CD14-positive monocyte (primary cell): Measurements from ENCODE around the gene ADGRF5. TPM values are rescaled to one million over a fixed set of nuclear protein-coding genes. Genes with fewer than 3 reads are reported as not detected.

Source experiments
- DNase-seq, 3 donors: peaks; one replicate each; pipeline ENCODE4 v3.0.0-alpha.2; 2011 to 2022
- H2AFZ ChIP-seq: 2 replicates; pipeline ENCODE4 v1.6.0; 2012; ENCODE audit warnings: mild to moderate bottlenecking, low read depth, low read length, inconsistent platforms; ENCODE audit not compliant: insufficient read depth, poor library complexity, severe bottlenecking
- H3K27ac ChIP-seq, 2 donors: 1 replicate in 1 of 2; 2 replicates in 1 of 2; pipeline ENCODE4 v1.5.1; 2012 to 2013; ENCODE audit warnings: low read length in 2 of 2, control low read depth in 1 of 2, inconsistent platforms in 1 of 2, low read depth in 1 of 2, mild to moderate bottlenecking in 1 of 2
- H3K27me3 ChIP-seq, 2 donors: one replicate each; pipeline versions ENCODE4 v1.6.0 to v1.6.1; 2011 to 2013; ENCODE audit warnings: low read length in 2 of 2; ENCODE audit not compliant: control insufficient read depth in 2 of 2, insufficient read depth in 2 of 2
- H3K36me3 ChIP-seq, 2 donors: replicated peaks in 1 of 2; 1 replicate in 1 of 2; 2 replicates in 1 of 2; pipeline versions ENCODE4 v1.5.1 to v1.6.1; 2012 to 2013; ENCODE audit warnings: low read length in 2 of 2, control low read depth in 1 of 2, inconsistent platforms in 1 of 2, mild to moderate bottlenecking in 1 of 2; ENCODE audit not compliant: insufficient read depth in 2 of 2, control insufficient read depth in 1 of 2
- H3K4me1 ChIP-seq, 2 donors: 1 replicate in 1 of 2; 2 replicates in 1 of 2; pipeline versions ENCODE4 v1.5.1 to v1.6.1; 2012 to 2013; ENCODE audit warnings: low read length in 2 of 2, control low read depth in 1 of 2, inconsistent platforms in 1 of 2, mild to moderate bottlenecking in 1 of 2, moderate library complexity in 1 of 2; ENCODE audit not compliant: insufficient read depth in 2 of 2, control insufficient read depth in 1 of 2
- H3K4me2 ChIP-seq: replicated peaks from 2 replicates; pipeline ENCODE3; 2012; ENCODE audit warnings: low read length, moderate library complexity, mild to moderate bottlenecking; ENCODE audit not compliant: poor library complexity, severe bottlenecking; ENCODE audit errors: extremely low read depth
- H3K4me3 ChIP-seq, 3 experiments: fragments of 200-600 bp in 1 of 3; sonication (generic) in 1 of 3; replicated peaks in 1 of 3; 1 replicate in 2 of 3; 2 replicates in 1 of 3; pipeline ENCODE4 v1.5.1; 2011 to 2013; ENCODE audit warnings: low read length in 3 of 3, mild to moderate bottlenecking in 3 of 3, control low read depth in 2 of 3, low read depth in 2 of 3, inconsistent platforms in 1 of 3, moderate library complexity in 1 of 3
- H3K79me2 ChIP-seq: 2 replicates; pipeline ENCODE4 v1.6.0; 2012; ENCODE audit warnings: mild to moderate bottlenecking, control low read depth, inconsistent platforms, low read length, moderate library complexity; ENCODE audit not compliant: insufficient read depth
- H3K9ac ChIP-seq: 2 replicates; pipeline ENCODE4 v1.6.0; 2017; ENCODE audit warnings: low read length, mild to moderate bottlenecking; ENCODE audit not compliant: insufficient read depth, poor library complexity, severe bottlenecking
- H3K9me3 ChIP-seq, 2 donors: replicated peaks in 1 of 2; 1 replicate in 1 of 2; 2 replicates in 1 of 2; pipeline versions ENCODE4 v1.5.1 to v1.6.1; 2012 to 2013; ENCODE audit warnings: low read length in 2 of 2, control low read depth in 1 of 2; ENCODE audit not compliant: control insufficient read depth in 1 of 2, insufficient read depth in 1 of 2
- H4K20me1 ChIP-seq: 2 replicates; pipeline ENCODE4 v1.6.0; 2012; ENCODE audit warnings: mild to moderate bottlenecking, low read length, control low read depth, moderate library complexity; ENCODE audit not compliant: insufficient read depth
- H3K27ac Mint-ChIP-seq, 7 donors: one replicate each; pipeline ENCODE4 v1.8.0; 2020; ENCODE audit warnings: mild to moderate bottlenecking in 7 of 7, mixed read lengths in 7 of 7, moderate library complexity in 6 of 7, inconsistent platforms in 2 of 7
- H3K27me3 Mint-ChIP-seq, 3 donors: one replicate each; pipeline ENCODE4 v1.8.0; 2021 to 2022; ENCODE audit warnings: low read depth in 3 of 3, mild to moderate bottlenecking in 3 of 3, mixed read lengths in 3 of 3, moderate library complexity in 3 of 3, inconsistent platforms in 1 of 3
- H3K36me3 Mint-ChIP-seq, 2 donors: one replicate each; pipeline ENCODE4 v1.8.0; 2020; ENCODE audit warnings: mixed read lengths in 2 of 2, inconsistent platforms in 1 of 2, mild to moderate bottlenecking in 1 of 2
- H3K4me1 Mint-ChIP-seq: one replicate; pipeline ENCODE4 v1.8.0; 2020; ENCODE audit warnings: mild to moderate bottlenecking, mixed read lengths
- H3K4me3 Mint-ChIP-seq, 2 donors: one replicate each; pipeline ENCODE4 v1.8.0; 2020; ENCODE audit warnings: mild to moderate bottlenecking in 2 of 2, mixed read lengths in 2 of 2, moderate library complexity in 1 of 2
- H3K9me3 Mint-ChIP-seq, 7 donors: one replicate each; pipeline ENCODE4 v1.8.0; 2020 to 2022; ENCODE audit warnings: mixed read lengths in 7 of 7, mild to moderate bottlenecking in 6 of 7, moderate library complexity in 6 of 7, inconsistent platforms in 2 of 7
- WGBS: methylation state at CpG from one replicate; pipeline ENCODE4 v1.1.5; 2013; ENCODE audit warnings: missing lambda C conversion rate; ENCODE audit not compliant: insufficient coverage; 5-methylcytosine and 5-hydroxymethylcytosine counted together
- intact Hi-C, 2 donors: fragments of 100-400 bp; cut with micrococcal nuclease; formaldehyde crosslinking; loops; one replicate each; pipeline versions ENCODE4 v1.15.0 to v1.15.1; 2023
- polyA plus RNA-seq, 3 donors: library from polyadenylated mRNA; depleted of rRNA in 1 of 3; unstranded in 2 of 3; stranded (reverse) in 1 of 3; fragments of 300-500 nt in 2 of 3; fragments of >200 nt in 1 of 3; fragmentation: Illumina TruSeq in 2 of 3; gene quantifications; 1 replicate in 2 of 3; 2 replicates in 1 of 3; pipeline ENCODE4 v1.2.3, GENCODE V29; 2012 to 2021
- TF ChIP-seq, protein P1 (sequence below): fragments of 200-600 bp; IDR thresholded peaks from one replicate; pipeline ENCODE4 v1.8.0; 2022; ENCODE audit warnings: antibody characterized with exemption, mild to moderate bottlenecking

ADGRF5 gene
- polyA plus RNA-seq, 3 donors: not detected

DNA sequence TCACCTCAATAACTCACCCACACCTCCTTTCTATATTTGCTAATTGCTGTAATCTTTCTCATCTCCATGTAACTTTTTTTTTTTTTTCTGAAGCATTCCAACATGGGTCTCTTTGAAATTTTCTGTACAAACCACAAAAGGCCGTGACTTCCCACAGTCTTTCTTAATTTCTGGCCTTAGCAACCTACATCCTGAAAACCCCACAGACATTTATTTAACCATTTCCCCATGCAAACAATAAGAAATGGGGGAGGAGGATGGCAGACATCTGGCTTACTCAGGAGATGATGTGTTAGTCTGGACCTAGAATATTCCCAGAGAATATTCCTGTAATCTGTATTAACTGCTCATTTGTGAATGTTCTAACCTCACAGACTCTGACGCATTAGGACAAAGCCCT, 70.9 kb downstream of the ADGRF5 start:
- no peak overlapping the region for H3K4me3 Mint-ChIP-seq
- 100% methylated on average over 1 of the region's 2 CpGs for WGBS
- Histone ChIP-seq H3K79me2 (no peaks in the 10 kb centered on the region), H3K4me3 (no peak overlapping the region), H4K20me1 (no peaks in the 10 kb centered on the region), H3K9me3 (no peaks in the 10 kb centered on the region), H3K36me3 (no peaks in the 10 kb centered on the region), H2AFZ (no peak overlapping the region), H3K4me1 (peaks cover 5 to 7% of the 10 kb centered on the region in 2 donors), H3K27ac (no peak overlapping the region), H3K9ac (no peak overlapping the region), H3K4me2 (no peak overlapping the region), H3K27me3 (no peaks in the 10 kb centered on the region)
- H3K27ac Mint-ChIP-seq: no peak overlapping the region
- peaks cover 0 to 6% (median 2%) of the 10 kb centered on the region in 3 donors for H3K27me3 Mint-ChIP-seq
- TF ChIP-seq, protein P1, sequence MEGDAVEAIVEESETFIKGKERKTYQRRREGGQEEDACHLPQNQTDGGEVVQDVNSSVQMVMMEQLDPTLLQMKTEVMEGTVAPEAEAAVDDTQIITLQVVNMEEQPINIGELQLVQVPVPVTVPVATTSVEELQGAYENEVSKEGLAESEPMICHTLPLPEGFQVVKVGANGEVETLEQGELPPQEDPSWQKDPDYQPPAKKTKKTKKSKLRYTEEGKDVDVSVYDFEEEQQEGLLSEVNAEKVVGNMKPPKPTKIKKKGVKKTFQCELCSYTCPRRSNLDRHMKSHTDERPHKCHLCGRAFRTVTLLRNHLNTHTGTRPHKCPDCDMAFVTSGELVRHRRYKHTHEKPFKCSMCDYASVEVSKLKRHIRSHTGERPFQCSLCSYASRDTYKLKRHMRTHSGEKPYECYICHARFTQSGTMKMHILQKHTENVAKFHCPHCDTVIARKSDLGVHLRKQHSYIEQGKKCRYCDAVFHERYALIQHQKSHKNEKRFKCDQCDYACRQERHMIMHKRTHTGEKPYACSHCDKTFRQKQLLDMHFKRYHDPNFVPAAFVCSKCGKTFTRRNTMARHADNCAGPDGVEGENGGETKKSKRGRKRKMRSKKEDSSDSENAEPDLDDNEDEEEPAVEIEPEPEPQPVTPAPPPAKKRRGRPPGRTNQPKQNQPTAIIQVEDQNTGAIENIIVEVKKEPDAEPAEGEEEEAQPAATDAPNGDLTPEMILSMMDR: no peak
- H3K9me3 Mint-ChIP-seq: no peaks in the 10 kb centered on the region
- H3K4me1 Mint-ChIP-seq: peaks cover 12% of the 10 kb centered on the region
- no peaks in the 10 kb centered on the region for H3K36me3 Mint-ChIP-seq
- no peak for DNase-seq
- intact Hi-C loops: loop anchor here in 1 of 2 donors (10.0 kb wide), 1 partner anchor 454 kb away; the partner anchor contains the start of gene TNFRSF21

DNA sequence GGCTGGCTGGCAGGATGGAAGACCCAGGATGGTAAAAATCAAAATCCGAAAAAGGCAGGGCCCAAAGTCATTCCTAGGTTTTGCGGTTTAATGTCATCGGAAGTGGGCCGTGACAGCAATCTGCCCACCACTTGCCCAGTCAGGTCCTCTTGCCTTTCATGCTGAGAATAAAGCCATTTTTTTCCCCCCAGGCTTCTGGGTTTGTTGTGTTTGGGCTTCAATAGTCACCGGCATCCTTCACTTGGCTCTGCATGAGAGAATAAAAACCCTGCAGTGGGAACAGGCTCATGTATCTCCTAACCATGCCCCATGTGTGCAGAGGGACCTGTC, 72.4 kb downstream of the ADGRF5 start:
- peak overlapping the region; percentile 63 for H2AFZ ChIP-seq
- no peaks in the 10 kb centered on the region for H3K9me3 ChIP-seq
- H3K27me3 ChIP-seq: no peaks in the 10 kb centered on the region
- no peak overlapping the region for H3K4me3 ChIP-seq
- H4K20me1 ChIP-seq: no peaks in the 10 kb centered on the region
- H3K79me2 ChIP-seq: no peaks in the 10 kb centered on the region
- H3K9ac ChIP-seq: no peak overlapping the region
- peaks cover 5 to 7% of the 10 kb centered on the region in 2 donors for H3K4me1 ChIP-seq
- H3K27me3 Mint-ChIP-seq: peaks cover 0 to 6% (median 2%) of the 10 kb centered on the region in 3 donors
- H3K36me3 ChIP-seq: no peaks in the 10 kb centered on the region
- no peaks in the 10 kb centered on the region for H3K36me3 Mint-ChIP-seq
- H3K4me1 Mint-ChIP-seq: peaks cover 12% of the 10 kb centered on the region
- no peak overlapping the region for H3K27ac Mint-ChIP-seq
- no peak overlapping the region for H3K27ac ChIP-seq
- H3K4me3 Mint-ChIP-seq: peak overlapping the region in 1 of 2 donors; percentile 87
- TF ChIP-seq, protein P1: no peak
- no peak for DNase-seq
- no peak overlapping the region for H3K4me2 ChIP-seq
- 81% methylated on average over 4 of the region's 5 CpGs for WGBS
- H3K9me3 Mint-ChIP-seq: peaks cover 0 to 4% (median 1%) of the 10 kb centered on the region in 7 donors
- intact Hi-C loops: loop anchor here in 1 of 2 donors (5.0 kb wide), 1 partner anchor 198 kb away; no protein-coding TSS in a partner anchor
